ENCODE data around the gene ARID5A. TPM values are rescaled to one million over a fixed set of nuclear protein-coding genes. Genes with fewer than 3 reads are reported as not detected.
"Not testable (repeated sequence)": the region's sequence is repeated elsewhere in the genome, so short reads cannot be mapped to it uniquely, and the experiment has no call there.

Gene ARID5A
- total RNA-seq, 2 donors from 2014 or later = 81.4 to 115 TPM

GRCh38 chr2:96556441-96557330 is 20.1 kb downstream of the ARID5A start:
- Mint-ChIP-seq H3K27ac (peak overlapping the region; percentile 41 to 69), H3K27me3 (no peaks in the 10 kb centered on the region), H3K9me3 (no peaks in the 10 kb centered on the region), H3K4me1 (ENCODE audit: low read depth in 2 of 2) (peaks cover 15 to 31% of the 10 kb centered on the region in 2 donors), H3K4me3 (peak overlapping the region; percentile 44), H3K36me3 (no peaks in the 10 kb centered on the region)
- ATAC-seq = peak; percentile 89 to 91
- peak; percentile 83 for DNase-seq (ENCODE audit: low spot score)

GRCh38 chr2:96557421-96557820 is 20.9 kb downstream of the ARID5A start:
- H3K36me3 Mint-ChIP-seq; DNase-seq (ENCODE audit: low spot score); ATAC-seq; H3K9me3 Mint-ChIP-seq; H3K27me3 Mint-ChIP-seq: not testable (repeated sequence)
- Mint-ChIP-seq H3K4me1 (ENCODE audit: low read depth in 2 of 2) (peaks cover 15 to 28% of the 10 kb centered on the region in 2 donors), H3K27ac (peak overlapping the region; percentile 41 to 69), H3K4me3 (peak overlapping the region; percentile 44)

GRCh38 chr2:96558061-96558460 is 21.5 kb downstream of the ARID5A start:
- Mint-ChIP-seq H3K27me3 (no peaks in the 10 kb centered on the region), H3K27ac (peak overlapping the region in 1 of 2 donors; percentile 44), H3K4me3 (no peak overlapping the region), H3K36me3 (no peaks in the 10 kb centered on the region), H3K9me3 (no peaks in the 10 kb centered on the region), H3K4me1 (ENCODE audit: low read depth in 2 of 2) (peaks cover 15 to 25% of the 10 kb centered on the region in 2 donors)
- DNase-seq (ENCODE audit: low spot score) (no peak), ATAC-seq (no peak)

GRCh38 chr2:96558485-96558884 is 21.9 kb downstream of the ARID5A start:
- Mint-ChIP-seq H3K36me3 (no peaks in the 10 kb centered on the region), H3K9me3 (no peaks in the 10 kb centered on the region), H3K4me1 (ENCODE audit: low read depth in 2 of 2) (peaks cover 15 to 25% of the 10 kb centered on the region in 2 donors), H3K27ac (peak overlapping the region in 1 of 2 donors; percentile 44), H3K27me3 (no peaks in the 10 kb centered on the region), H3K4me3 (no peak overlapping the region)
- DNase-seq (ENCODE audit: low spot score) = no peak
- ATAC-seq = no peak

GRCh38 chr2:96564026-96564425 is 27.5 kb downstream of the ARID5A start:
- H3K9me3 Mint-ChIP-seq = no peaks in the 10 kb centered on the region
- ATAC-seq (no peak), DNase-seq (ENCODE audit: low spot score) (no peak)
- H3K36me3 Mint-ChIP-seq = no peaks in the 10 kb centered on the region
- no peaks in the 10 kb centered on the region for H3K27me3 Mint-ChIP-seq
- H3K4me1 Mint-ChIP-seq (ENCODE audit: low read depth in 2 of 2) = no peaks in the 10 kb centered on the region
- H3K4me3 Mint-ChIP-seq = no peak overlapping the region
- H3K27ac Mint-ChIP-seq = no peak overlapping the region

- ATAC-seq (no peak), DNase-seq (ENCODE audit: low spot score) (no peak)
- Mint-ChIP-seq H3K4me1 (ENCODE audit: low read depth in 2 of 2) (no peaks in the 10 kb centered on the region), H3K27me3 (no peaks in the 10 kb centered on the region), H3K27ac (no peak overlapping the region), H3K4me3 (no peak overlapping the region), H3K36me3 (no peaks in the 10 kb centered on the region), H3K9me3 (no peaks in the 10 kb centered on the region)
Measured at GRCh38 chr2:96564563-96564962, 28.0 kb downstream of the ARID5A start.

GRCh38 chr2:96565111-96565510 is 28.6 kb downstream of the ARID5A start:
- H3K4me3 Mint-ChIP-seq = no peak overlapping the region
- ATAC-seq (no peak), DNase-seq (ENCODE audit: low spot score) (no peak)
- H3K27ac Mint-ChIP-seq = no peak overlapping the region
- no peaks in the 10 kb centered on the region for H3K36me3 Mint-ChIP-seq
- H3K4me1 Mint-ChIP-seq (ENCODE audit: low read depth in 2 of 2) = no peaks in the 10 kb centered on the region
- no peaks in the 10 kb centered on the region for H3K27me3 Mint-ChIP-seq
- H3K9me3 Mint-ChIP-seq = no peaks in the 10 kb centered on the region

- H3K4me3 Mint-ChIP-seq = no peak overlapping the region
- no peaks in the 10 kb centered on the region for H3K27me3 Mint-ChIP-seq
- H3K36me3 Mint-ChIP-seq = no peaks in the 10 kb centered on the region
- no peaks in the 10 kb centered on the region for H3K9me3 Mint-ChIP-seq
- ATAC-seq (no peak), DNase-seq (ENCODE audit: low spot score) (no peak)
- no peaks in the 10 kb centered on the region for H3K4me1 Mint-ChIP-seq (ENCODE audit: low read depth in 2 of 2)
- H3K27ac Mint-ChIP-seq = no peak overlapping the region
Measured at GRCh38 chr2:96568094-96568493, 31.5 kb downstream of the ARID5A start.

GRCh38 chr2:96574364-96574763 is 37.8 kb downstream of the ARID5A start:
- ATAC-seq (no peak), DNase-seq (ENCODE audit: low spot score) (no peak)
- H3K4me3 Mint-ChIP-seq = no peak overlapping the region
- H3K9me3 Mint-ChIP-seq = no peaks in the 10 kb centered on the region
- H3K4me1 Mint-ChIP-seq (ENCODE audit: low read depth in 2 of 2) = no peaks in the 10 kb centered on the region
- H3K27ac Mint-ChIP-seq = no peak overlapping the region
- no peaks in the 10 kb centered on the region for H3K36me3 Mint-ChIP-seq
- H3K27me3 Mint-ChIP-seq = no peaks in the 10 kb centered on the region

GRCh38 chr2:96575785-96576456 is 39.4 kb downstream of the ARID5A start:
- H3K27me3 Mint-ChIP-seq = no peaks in the 10 kb centered on the region
- no peaks in the 10 kb centered on the region for H3K36me3 Mint-ChIP-seq
- no peak overlapping the region for H3K4me3 Mint-ChIP-seq
- no peaks in the 10 kb centered on the region for H3K9me3 Mint-ChIP-seq
- DNase-seq (ENCODE audit: low spot score) (no peak), ATAC-seq (no peak)
- no peak overlapping the region for H3K27ac Mint-ChIP-seq
- H3K4me1 Mint-ChIP-seq (ENCODE audit: low read depth in 2 of 2) = no peaks in the 10 kb centered on the region

- no peaks in the 10 kb centered on the region for H3K27me3 Mint-ChIP-seq
- DNase-seq (ENCODE audit: low spot score) (no peak), ATAC-seq (no peak)
- H3K4me3 Mint-ChIP-seq = no peak overlapping the region
- H3K27ac Mint-ChIP-seq = no peak overlapping the region
- no peaks in the 10 kb centered on the region for H3K4me1 Mint-ChIP-seq (ENCODE audit: low read depth in 2 of 2)
- no peaks in the 10 kb centered on the region for H3K36me3 Mint-ChIP-seq
- no peaks in the 10 kb centered on the region for H3K9me3 Mint-ChIP-seq
Measured at GRCh38 chr2:96577501-96577900, 40.9 kb downstream of the ARID5A start.

GRCh38 chr2:96578731-96579130 is 42.2 kb downstream of the ARID5A start:
- no peaks in the 10 kb centered on the region for H3K4me1 Mint-ChIP-seq (ENCODE audit: low read depth in 2 of 2)
- DNase-seq (ENCODE audit: low spot score) = no peak
- ATAC-seq = no peak
- H3K27ac Mint-ChIP-seq = no peak overlapping the region
- no peaks in the 10 kb centered on the region for H3K36me3 Mint-ChIP-seq
- H3K9me3 Mint-ChIP-seq = no peaks in the 10 kb centered on the region
- no peaks in the 10 kb centered on the region for H3K27me3 Mint-ChIP-seq
- no peak overlapping the region for H3K4me3 Mint-ChIP-seq

GRCh38 chr2:96579422-96579821 is 42.9 kb downstream of the ARID5A start:
- no peak for ATAC-seq
- Mint-ChIP-seq H3K9me3 (no peaks in the 10 kb centered on the region), H3K4me3 (no peak overlapping the region), H3K4me1 (ENCODE audit: low read depth in 2 of 2) (no peaks in the 10 kb centered on the region), H3K27ac (no peak overlapping the region), H3K36me3 (peaks cover under 1% of the 10 kb centered on the region), H3K27me3 (no peaks in the 10 kb centered on the region)
- DNase-seq (ENCODE audit: low spot score) = no peak

GRCh38 chr2:96580771-96581170 is 44.2 kb downstream of the ARID5A start:
- Mint-ChIP-seq H3K9me3 (no peaks in the 10 kb centered on the region), H3K36me3 (peaks cover 7% of the 10 kb centered on the region), H3K27me3 (no peaks in the 10 kb centered on the region), H3K27ac (no peak overlapping the region), H3K4me1 (ENCODE audit: low read depth in 2 of 2) (no peaks in the 10 kb centered on the region), H3K4me3 (no peak overlapping the region)
- ATAC-seq (no peak), DNase-seq (ENCODE audit: low spot score) (no peak)
